ENCODE measurements around the gene PITHD1. TPM values are rescaled to one million over a fixed set of nuclear protein-coding genes. Genes with fewer than 3 reads are reported as not detected.

PITHD1 gene
- total RNA-seq, 2 experiments from 2014 or later: 67.2 to 69.0 TPM

Other genes starting within 250 kb of the PITHD1 start
- gene E2F2, start 247.2 kb upstream of the PITHD1 start, total RNA-seq: 10 to 100 TPM; 22.1 to 26.3 TPM
- gene ID3, start 218.9 kb upstream of the PITHD1 start, total RNA-seq: 10 to 100 TPM; 35.9 to 36.2 TPM
- 1,000 to 10,000 TPM; 1,338 to 1,385 TPM for gene RPL11, start 86.6 kb upstream of the PITHD1 start, total RNA-seq
- 10 to 100 TPM; 28.1 to 30.4 TPM for gene ELOA, start 34.9 kb upstream of the PITHD1 start, total RNA-seq
- 10 to 100 TPM; 70.5 to 71.1 TPM for gene LYPLA2, start 12.7 kb downstream of the PITHD1 start, total RNA-seq
- 10 to 100 TPM; 49.4 to 54.9 TPM for gene GALE, start 22.3 kb downstream of the PITHD1 start, total RNA-seq
- 10 to 100 TPM; 34.2 to 35.3 TPM for gene HMGCL, start 47.0 kb downstream of the PITHD1 start, total RNA-seq
- gene FUCA1, start 89.9 kb downstream of the PITHD1 start, total RNA-seq: 1 to 10 TPM; 5.3 to 5.4 TPM
- gene CNR2, start 134.9 kb downstream of the PITHD1 start, total RNA-seq: not detected
- gene PNRC2, start 181.4 kb downstream of the PITHD1 start, total RNA-seq: 100 to 1,000 TPM; 116 to 120 TPM
- gene SRSF10, start 201.9 kb downstream of the PITHD1 start, total RNA-seq: 100 to 1,000 TPM; 175 to 184 TPM

All from activated CD4-positive, alpha-beta memory T cell treated with anti-CD3 and anti-CD28 coated beads for 36 hours (primary cell).